HG03575 (cell line): ENCODE data around the gene SEMA4D.

ENCODE experiments used
- ATAC-seq: cut with Tn5 transposase; IDR thresholded peaks from one replicate; pipeline ENCODE4 v1.9.1; 2021; ENCODE audit not compliant: unreplicated experiment, insufficient number of reproducible peaks, low FRiP score; ENCODE audit errors: extremely low read depth

Gene SEMA4D

GRCh38 chr9:89454498-89455355, 43.2 kb downstream of the SEMA4D start:
- no peak for ATAC-seq

GRCh38 chr9:89453452-89453851, 44.5 kb downstream of the SEMA4D start:
- ATAC-seq = no peak

- ATAC-seq = no peak
Measured at GRCh38 chr9:89452561-89452960, 45.4 kb downstream of the SEMA4D start.

- no peak for ATAC-seq
Measured at GRCh38 chr9:89450213-89450612, 47.7 kb downstream of the SEMA4D start.

- no peak for ATAC-seq
Measured at GRCh38 chr9:89449261-89449671, 48.6 kb downstream of the SEMA4D start.

GRCh38 chr9:89448821-89449220, 49.1 kb downstream of the SEMA4D start:
- ATAC-seq = no peak

- ATAC-seq = no peak
Measured at GRCh38 chr9:89448381-89448780, 49.5 kb downstream of the SEMA4D start.

GRCh38 chr9:89447416-89447815, 50.5 kb downstream of the SEMA4D start:
- ATAC-seq = no peak

GRCh38 chr9:89446961-89447310, 51.0 kb downstream of the SEMA4D start:
- no peak for ATAC-seq

GRCh38 chr9:89446261-89446960, 51.5 kb downstream of the SEMA4D start:
- ATAC-seq = no peak

GRCh38 chr9:89445801-89446251, 52.1 kb downstream of the SEMA4D start:
- no peak for ATAC-seq

- no peak for ATAC-seq
Measured at GRCh38 chr9:89444925-89445765, 52.8 kb downstream of the SEMA4D start.

- ATAC-seq = no peak
Measured at GRCh38 chr9:89444274-89444673, 53.6 kb downstream of the SEMA4D start.

- no peak for ATAC-seq
Measured at GRCh38 chr9:89442981-89443814, 54.7 kb downstream of the SEMA4D start.

GRCh38 chr9:89442501-89442978, 55.4 kb downstream of the SEMA4D start:
- ATAC-seq = no peak

- no peak for ATAC-seq
Measured at GRCh38 chr9:89441986-89442385, 55.9 kb downstream of the SEMA4D start.

- no peak for ATAC-seq
Measured at GRCh38 chr9:89441655-89441970, 56.3 kb downstream of the SEMA4D start.

GRCh38 chr9:89440951-89441654, 56.8 kb downstream of the SEMA4D start:
- ATAC-seq = no peak
